ENCODE results near the gene LINGO1.
A peak's percentile ranks its signal among the peaks of the same experiment; 100 is the strongest.

Gene LINGO1

DNA sequence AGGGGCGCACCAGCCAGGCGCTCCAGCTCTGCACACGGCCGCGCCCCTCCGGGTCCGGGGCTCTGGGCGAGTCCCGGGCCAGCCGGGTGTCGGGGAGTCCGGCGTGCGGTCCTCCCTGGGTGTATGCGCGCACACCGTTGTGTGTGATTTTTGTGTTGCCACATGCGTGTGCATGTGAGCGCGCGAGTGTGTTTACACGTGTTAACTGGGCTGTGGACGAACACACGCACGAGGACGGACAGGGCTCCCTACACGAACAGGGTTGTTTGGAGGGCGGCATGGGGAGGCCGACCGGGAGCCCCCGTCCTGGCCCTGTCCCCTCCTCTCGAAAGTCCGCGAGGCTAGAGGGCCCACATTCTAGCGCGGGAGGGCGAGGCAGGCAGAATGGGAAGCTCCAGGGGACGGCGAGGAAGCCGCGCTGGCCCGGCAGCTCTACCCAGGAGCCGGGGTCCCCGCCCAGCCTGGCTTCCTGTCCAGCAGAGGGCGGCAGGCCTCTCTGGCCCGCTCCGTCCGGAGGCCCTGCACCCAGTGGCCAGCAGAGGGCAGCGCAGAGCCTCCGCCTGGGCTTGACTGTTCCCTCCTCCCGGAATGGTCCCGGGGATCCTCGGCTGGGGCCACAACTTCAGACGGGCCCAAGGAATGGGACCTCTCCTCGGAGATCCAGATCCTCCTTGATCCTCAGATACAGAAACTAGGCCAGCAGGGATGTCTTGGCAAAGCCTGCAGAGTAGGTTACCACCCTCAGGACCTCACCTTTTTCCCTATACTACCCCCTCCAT is 611 bp upstream of the LINGO1 start:
- DNase-seq (ENCODE audit: low read depth in 2 of 3, low spot score in 2 of 3) = peak; percentile 38 to 60 (median 55)

DNA sequence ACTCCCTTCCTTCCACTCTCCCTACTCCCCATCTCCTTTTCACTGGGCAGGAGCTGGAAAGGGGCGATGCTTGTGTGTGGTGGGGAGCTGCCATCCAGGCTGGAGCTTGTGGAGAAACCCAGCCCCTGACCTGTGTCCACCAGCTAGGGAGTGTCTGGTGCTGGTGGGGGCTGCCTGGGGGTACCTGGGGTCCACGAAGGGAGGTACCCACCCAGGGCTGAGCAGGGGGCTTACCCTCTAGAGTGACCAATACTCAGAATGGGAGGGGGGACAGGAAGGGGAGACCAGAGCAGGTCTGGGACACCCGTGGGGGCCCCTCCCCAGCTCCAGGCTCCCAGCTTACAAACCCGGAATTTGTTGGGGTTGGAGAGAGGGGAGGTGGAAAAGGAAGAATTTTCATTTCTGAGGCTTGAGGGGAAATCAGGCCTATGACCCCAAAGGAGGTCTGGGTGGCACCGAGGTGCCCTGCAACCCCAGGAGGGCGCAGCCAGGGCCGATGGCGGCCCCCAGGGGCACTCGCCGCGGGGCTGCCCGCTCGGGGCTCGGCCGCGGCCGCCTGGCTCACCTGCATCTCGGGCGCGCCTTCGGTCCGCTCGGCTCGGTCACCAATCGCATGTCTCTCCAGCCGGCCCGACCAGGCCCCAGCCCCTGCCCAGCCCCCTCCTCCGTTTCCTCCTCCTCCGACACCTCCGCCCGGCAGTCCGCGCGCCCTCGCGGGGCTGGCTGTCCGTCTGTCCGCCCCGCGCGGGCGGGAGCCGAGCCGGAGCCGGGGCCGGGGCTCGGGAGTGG is 773 bp downstream of the LINGO1 start:
- DNase-seq (ENCODE audit: low read depth in 2 of 3, low spot score in 2 of 3) = no peak

DNA sequence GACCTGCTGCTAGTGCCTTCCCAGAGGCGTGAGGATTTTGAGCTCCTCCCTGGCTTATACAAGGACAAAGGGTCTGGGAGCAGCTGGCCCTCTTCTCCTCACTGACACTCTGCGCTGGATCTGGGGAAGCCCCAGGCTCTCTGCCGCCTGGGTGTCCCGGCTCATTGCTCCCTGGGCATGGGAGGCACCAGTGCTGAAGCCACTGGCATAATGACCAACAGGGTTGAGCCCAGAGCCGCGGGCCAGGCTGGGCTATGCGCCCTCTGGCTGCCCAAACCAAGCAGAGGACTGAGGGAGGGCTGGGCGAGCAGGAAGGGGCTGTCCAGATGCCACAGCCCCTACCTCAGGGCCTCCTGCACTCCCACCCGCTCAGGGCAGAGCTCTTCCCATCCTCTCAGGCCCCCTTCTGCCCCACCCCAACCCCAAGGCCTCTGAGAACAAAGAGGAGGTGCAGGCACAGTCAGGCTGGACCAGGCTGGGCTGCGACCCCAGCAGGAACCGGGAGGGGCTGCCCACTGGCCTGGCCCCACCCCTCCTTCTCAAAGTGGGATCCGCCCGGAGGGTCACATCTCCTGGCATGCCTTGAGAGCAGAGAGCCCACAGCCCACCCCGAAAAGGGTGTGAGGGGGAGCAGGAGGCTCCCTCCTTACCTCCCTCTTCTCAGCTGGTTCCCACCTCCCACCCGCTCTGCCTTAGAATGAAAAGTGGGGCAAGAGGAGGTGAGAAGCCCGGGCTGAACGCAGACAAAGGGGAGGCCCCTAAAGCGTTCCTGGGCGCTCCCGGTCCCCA is 1.6 kb downstream of the LINGO1 start:
- no peak for DNase-seq (ENCODE audit: low read depth in 2 of 3, low spot score in 2 of 3)

DNA sequence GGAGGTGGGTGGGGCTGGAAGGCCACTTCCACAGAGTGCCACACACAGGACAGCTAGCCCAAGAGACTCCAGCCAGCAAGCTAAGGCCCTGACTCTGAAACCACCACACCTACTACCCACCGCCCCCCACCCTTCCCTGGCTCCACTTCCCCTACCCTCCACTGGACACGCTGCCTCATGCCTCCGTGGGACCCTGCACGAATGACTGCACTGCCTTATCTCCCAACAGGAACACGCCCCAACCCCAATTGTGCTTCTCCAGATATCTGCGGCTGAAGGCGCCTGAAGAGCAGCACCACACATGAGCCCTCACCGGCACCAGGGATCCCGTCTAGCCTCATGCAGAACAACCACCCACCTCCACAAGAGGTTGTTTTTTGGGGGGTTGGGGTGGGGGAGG is 2.7 kb downstream of the LINGO1 start:
- DNase-seq (ENCODE audit: low read depth in 2 of 3, low spot score in 2 of 3) = no peak

DNA sequence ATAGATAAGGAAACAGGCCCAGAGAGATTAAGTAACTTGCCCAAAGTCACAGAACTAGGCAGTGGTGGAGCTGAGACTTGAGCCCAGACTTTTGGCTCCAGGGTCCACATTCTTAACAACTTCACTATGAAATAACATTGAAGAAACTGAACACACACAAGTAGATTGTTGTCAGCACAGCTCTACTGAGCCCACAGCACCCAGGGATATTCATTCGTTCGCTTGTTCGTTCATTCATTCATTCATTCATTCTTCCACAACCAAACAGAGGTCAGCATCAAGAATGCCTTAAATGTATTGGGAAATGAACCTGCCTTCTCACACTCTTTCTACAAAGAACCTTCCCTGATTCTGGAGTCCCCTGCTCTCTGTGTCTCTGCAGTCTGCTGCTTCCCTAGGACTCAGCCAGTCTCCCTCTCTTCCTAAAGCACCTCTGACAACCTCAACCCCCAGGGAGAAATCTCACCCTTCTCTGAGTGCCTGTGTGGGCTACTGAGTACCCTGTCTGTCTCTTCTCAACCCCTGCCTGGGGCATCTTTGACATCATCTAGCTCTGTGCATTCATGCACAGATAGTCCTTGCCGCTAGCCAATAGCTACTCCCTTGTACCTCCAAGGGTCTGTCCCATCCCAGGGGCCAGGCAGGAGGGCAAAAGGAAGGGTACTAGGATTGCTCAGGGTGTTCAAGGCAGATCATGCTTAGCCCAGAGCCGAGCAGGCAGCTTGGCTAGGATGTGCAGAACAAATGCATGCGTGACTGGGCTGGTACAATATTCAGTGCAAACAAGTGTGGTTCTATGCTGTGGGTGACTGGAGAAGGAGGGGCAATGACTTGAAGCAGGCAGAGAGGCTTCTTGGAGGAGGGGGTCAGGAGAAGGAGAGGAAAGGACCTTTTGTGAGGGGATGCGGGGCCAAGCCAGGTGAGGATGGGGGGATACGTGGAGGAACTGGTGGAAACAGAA is 3.4 kb downstream of the LINGO1 start:
- DNase-seq (ENCODE audit: low read depth in 2 of 3, low spot score in 2 of 3) = no peak

GRCh38 chr15:77628010-77628409 is 4.7 kb downstream of the LINGO1 start:
- no peak for DNase-seq (ENCODE audit: low read depth in 2 of 3, low spot score in 2 of 3)

- DNase-seq (ENCODE audit: low read depth in 2 of 3, low spot score in 2 of 3) = no peak
Measured at GRCh38 chr15:77627581-77627980, 5.1 kb downstream of the LINGO1 start.

DNA sequence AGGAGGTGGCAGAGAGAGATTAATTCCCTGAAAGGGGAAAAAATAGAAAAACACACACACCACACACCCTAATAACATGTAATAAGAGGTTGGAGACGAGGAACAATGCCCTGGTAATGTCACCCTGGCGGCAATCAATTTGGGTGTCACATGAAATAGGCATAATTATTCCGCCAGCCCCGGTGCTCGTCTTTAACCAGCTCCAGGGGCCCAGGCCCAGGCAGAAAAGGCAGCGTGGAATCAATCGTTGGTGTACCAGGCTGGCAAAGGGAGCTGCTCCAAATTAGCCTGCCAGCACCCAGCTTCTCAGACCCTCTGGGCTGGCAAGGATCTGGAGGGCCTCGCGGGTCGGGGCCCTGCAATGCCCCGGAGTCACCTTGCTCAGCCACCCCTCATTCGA is 5.6 kb downstream of the LINGO1 start:
- DNase-seq (ENCODE audit: low read depth in 2 of 3, low spot score in 2 of 3) = no peak

DNA sequence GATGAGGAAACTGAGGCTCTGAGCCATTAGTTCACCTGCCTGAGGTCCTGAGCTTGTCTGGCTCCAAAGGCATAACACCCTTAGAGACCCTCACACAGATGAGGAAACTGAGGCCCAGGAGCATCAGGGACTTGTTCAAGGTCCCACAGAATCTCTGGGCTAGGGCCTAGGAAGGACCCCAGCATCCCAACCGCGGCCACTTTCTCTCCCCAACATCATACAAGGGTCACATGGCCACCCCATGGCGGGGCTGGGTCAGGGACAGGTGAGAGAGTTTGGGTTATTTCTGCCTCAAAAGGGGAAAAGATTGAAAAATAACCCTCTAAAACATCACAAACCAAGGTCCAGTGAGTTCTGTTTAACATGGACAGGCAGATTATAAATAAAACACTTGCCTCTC is 6.7 kb downstream of the LINGO1 start:
- DNase-seq (ENCODE audit: low read depth in 2 of 3, low spot score in 2 of 3) = no peak

DNA sequence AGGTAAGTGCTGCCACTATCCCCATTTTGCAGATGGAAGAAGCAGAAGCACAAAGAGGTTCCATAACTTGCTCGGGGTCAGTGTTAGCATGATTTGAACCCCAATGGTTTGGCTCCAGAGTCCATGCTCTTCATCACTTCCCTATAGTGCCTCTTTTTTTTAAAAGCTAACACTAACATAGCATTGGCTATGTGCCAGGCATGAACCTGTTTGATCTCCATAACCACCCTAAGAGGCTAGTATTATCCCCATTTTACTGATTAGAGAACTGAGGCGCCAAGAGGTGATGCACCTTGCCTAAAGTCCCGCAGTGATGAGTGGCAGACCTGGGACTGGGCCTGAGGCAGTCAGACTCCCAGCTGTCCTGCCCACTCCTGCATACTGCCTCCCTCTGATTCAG is 7.3 kb downstream of the LINGO1 start:
- no peak for DNase-seq (ENCODE audit: low read depth in 2 of 3, low spot score in 2 of 3)

- no peak for DNase-seq (ENCODE audit: low read depth in 2 of 3, low spot score in 2 of 3)
Measured at GRCh38 chr15:77624868-77625267, 7.8 kb downstream of the LINGO1 start.

DNA sequence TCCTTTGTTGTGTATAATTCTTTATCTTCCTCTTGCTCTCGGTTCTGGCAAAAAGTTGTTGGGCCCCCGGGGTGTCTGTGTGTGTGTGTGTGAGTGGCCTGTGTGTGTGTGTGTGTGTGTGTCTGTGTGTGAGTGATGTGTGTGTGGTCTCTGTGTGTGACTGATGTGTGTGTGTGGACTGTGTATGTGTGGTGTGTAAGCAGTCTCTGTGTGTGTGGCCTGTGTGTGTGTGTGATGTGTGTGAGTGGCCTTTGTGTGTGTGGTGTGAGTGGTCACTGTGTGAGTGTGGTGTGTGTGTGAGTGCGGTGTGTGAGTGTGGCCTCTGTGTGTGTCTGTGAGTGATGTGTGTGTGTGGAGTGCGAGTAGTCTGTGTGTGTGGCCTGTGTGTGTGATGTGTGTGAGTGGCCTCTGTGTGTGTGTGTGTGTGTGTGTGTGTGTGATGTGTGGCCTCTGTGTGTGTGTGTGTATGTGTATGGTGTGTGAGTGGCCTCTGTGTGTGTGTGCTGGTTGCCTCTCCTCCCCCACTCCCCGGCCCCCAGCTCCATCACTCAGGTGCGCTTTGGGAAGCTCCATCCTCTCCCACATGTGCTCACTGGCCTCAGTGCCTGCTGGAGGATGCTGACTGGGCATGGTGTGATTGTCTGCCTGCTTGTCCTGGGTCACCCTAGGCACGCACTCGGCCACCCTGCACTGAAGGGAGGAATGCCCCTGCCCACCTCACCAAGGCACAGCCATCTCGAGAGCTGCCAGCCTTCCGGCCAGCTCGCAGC is 8.8 kb downstream of the LINGO1 start:
- DNase-seq (ENCODE audit: low read depth in 2 of 3, low spot score in 2 of 3) = no peak

DNA sequence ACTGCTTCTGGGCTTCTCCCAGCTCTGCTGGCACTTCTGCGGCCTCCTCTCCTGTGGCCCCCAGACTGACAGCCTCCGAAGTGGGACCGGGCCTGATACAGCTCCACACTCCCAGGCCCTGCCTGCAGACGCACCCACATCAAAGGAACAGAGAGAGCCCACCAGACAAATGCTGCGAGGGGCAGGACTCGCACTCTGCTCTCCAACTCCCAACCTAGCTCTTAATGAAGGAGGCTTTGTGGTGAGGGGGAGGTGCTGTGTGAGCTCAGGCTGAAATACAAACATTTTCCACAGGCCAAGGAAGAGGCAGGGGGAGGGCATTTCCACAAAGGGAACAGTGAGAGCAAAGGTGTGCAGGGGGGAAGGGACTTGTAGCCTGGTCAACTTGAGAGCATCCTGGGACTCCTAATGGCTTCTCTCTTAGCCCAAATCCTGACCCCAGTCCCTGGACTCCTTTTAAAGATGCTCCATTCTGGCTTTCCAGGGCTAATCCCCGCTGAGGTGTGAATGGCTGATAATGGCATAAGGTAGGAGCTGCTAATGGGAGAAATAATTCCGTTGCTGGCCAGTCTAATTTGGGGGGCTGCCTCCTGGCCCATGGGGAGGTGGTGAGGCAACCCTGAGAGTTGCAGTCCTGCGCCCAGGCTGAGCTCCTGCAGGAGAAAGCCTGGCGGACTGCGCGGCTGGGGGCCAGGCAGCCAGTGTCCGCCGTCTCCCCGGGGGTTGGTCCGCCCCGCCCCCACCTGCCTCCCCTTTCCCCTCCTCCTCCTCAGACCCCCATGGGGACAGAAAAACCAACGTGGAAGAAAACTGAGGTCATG is 9.6 kb downstream of the LINGO1 start:
- no peak for DNase-seq (ENCODE audit: low read depth in 2 of 3, low spot score in 2 of 3)

GRCh38 chr15:77622209-77622933 is 10.3 kb downstream of the LINGO1 start:
- DNase-seq (ENCODE audit: low read depth in 2 of 3, low spot score in 2 of 3) = no peak

- no peak for DNase-seq (ENCODE audit: low read depth in 2 of 3, low spot score in 2 of 3)
Measured at GRCh38 chr15:77621847-77622208, 10.9 kb downstream of the LINGO1 start.

- no peak for DNase-seq (ENCODE audit: low read depth in 2 of 3, low spot score in 2 of 3)
Measured at GRCh38 chr15:77620960-77621647, 11.6 kb downstream of the LINGO1 start.

- no peak for DNase-seq (ENCODE audit: low read depth in 2 of 3, low spot score in 2 of 3)
Measured at GRCh38 chr15:77620297-77620696, 12.4 kb downstream of the LINGO1 start.

DNA sequence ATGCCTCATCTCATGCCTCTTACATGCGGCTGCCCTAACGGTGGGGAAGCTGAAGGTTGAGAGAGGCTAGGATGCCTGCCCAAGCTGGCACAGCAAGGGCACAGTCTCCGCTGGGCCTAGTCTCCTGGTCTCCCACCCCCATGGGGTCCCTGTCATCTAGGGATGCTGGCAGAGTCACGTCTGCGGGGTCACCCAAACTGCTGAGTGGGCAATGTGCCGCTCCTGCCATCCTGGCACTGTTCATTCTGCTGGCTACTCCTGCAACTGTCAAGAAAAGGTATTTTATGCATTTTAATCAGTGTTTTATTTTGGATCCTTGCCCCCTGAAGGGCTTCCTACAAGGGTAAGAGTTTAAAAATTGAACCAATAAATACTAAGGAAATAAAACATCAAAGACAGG is 12.8 kb downstream of the LINGO1 start:
- no peak for DNase-seq (ENCODE audit: low read depth in 2 of 3, low spot score in 2 of 3)

Measured in activated CD8-positive, alpha-beta memory T cell treated with anti-CD3 and anti-CD28 coated beads for 48 hours (primary cell).